Effector memory CD4-positive, alpha-beta T cell (primary cell): ENCODE data around the gene SLC22A4.

Source experiments
- DNase-seq, 3 donors: peaks; one replicate each; pipeline ENCODE4 v3.0.0-alpha.2; 2020
- H3K27ac ChIP-seq: 2 replicates; pipeline ENCODE4 v1.7.0; 2013; ENCODE audit warnings: mild to moderate bottlenecking, low read length, moderate library complexity; ENCODE audit not compliant: insufficient read depth, poor library complexity, severe bottlenecking
- H3K27me3 ChIP-seq: replicated peaks from 2 replicates; pipeline ENCODE4 v1.7.0; 2013; ENCODE audit warnings: mild to moderate bottlenecking, low read length; ENCODE audit not compliant: insufficient read depth, control insufficient read depth, poor library complexity, severe bottlenecking
- H3K36me3 ChIP-seq: 2 replicates; pipeline ENCODE4 v1.7.0; 2013; ENCODE audit warnings: mild to moderate bottlenecking, low read length, moderate library complexity; ENCODE audit not compliant: control insufficient read depth, insufficient read depth
- H3K4me1 ChIP-seq: 2 replicates; pipeline ENCODE4 v1.7.0; 2013; ENCODE audit warnings: low read length, mild to moderate bottlenecking; ENCODE audit not compliant: control insufficient read depth, insufficient read depth, poor library complexity, severe bottlenecking
- H3K4me3 ChIP-seq: 2 replicates; pipeline ENCODE4 v1.7.0; 2013; ENCODE audit warnings: low read length, low read depth, mild to moderate bottlenecking; ENCODE audit not compliant: insufficient read depth, poor library complexity, severe bottlenecking
- H3K9me3 ChIP-seq: 2 replicates; pipeline ENCODE4 v1.7.0; 2013; ENCODE audit warnings: mild to moderate bottlenecking, low read length, moderate library complexity; ENCODE audit not compliant: control insufficient read depth

Gene SLC22A4

DNA sequence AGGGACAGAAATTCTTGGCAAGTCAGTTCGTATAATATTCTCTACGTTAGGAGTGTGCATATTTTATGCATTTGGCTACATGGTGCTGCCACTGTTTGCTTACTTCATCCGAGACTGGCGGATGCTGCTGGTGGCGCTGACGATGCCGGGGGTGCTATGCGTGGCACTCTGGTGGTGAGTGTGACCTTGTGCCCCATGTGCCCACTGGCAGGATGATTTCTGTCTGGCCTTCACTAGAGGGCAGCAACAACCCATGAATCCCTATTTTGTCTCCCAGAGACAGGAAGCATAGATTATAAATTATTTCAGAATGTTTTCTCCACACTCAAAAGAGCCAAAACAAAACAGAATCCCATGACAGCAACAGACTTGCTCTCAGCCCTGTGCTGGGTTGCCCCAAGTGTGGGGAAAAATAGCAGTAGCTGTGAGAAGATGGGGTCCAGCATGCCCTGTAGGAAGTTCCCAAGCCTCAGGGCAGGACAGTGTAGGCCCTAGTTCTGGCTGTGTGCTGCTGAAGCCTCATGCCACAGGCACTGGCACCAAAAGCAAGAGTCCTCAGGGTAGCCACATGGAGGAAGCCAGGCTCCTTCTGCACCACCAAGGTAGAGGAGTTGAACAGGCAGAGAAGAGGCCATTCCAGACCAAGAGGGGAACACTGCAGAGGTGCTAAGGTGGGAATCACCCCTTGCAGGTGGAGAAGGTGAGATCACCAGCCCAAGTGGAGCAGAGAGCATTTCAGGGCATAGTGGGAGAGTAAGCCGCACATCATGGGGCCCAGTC lies 91.3 kb downstream of the SLC22A4 start:
- no peaks in the 10 kb centered on the region for H3K9me3 ChIP-seq
- no peak overlapping the region for H3K4me3 ChIP-seq
- H3K27me3 ChIP-seq: no peaks in the 10 kb centered on the region
- H3K4me1 ChIP-seq: peaks cover 8% of the 10 kb centered on the region
- peak; percentile 34 to 41 (median 40) for DNase-seq
- no peaks in the 10 kb centered on the region for H3K36me3 ChIP-seq
- no peak overlapping the region for H3K27ac ChIP-seq

DNA sequence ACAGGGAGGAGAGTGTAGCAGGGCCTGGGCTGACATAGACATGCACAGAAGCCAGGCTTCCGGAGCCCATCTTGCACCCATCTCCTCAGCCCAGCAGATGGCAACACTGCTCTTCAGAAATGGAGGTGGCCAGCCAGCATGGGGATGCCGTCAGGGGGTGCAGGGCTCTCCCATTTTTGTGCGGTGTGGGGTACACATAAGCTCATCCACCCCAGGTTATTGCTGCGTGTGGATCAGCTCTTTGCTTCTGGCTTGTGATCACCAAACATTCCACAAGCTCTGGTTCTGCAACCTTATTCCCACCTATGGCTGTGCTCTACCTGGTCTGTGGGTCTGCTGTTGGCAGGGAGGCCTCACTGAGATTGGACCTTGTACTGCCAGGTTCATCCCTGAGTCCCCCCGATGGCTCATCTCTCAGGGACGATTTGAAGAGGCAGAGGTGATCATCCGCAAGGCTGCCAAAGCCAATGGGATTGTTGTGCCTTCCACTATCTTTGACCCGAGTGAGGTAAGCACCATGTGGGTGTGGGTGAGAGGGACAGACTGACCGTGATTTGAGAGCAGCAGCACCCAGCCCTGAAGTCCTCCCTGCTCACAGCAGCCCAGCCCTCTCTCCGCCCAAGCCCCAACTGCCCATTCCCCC lies 92.6 kb downstream of the SLC22A4 start:
- Histone ChIP-seq H3K9me3 (no peaks in the 10 kb centered on the region), H3K27ac (no peak overlapping the region), H3K4me3 (no peak overlapping the region), H3K36me3 (no peaks in the 10 kb centered on the region), H3K27me3 (no peaks in the 10 kb centered on the region), H3K4me1 (peaks cover 8% of the 10 kb centered on the region)
- peak; percentile 57 to 62 (median 57) for DNase-seq

DNA sequence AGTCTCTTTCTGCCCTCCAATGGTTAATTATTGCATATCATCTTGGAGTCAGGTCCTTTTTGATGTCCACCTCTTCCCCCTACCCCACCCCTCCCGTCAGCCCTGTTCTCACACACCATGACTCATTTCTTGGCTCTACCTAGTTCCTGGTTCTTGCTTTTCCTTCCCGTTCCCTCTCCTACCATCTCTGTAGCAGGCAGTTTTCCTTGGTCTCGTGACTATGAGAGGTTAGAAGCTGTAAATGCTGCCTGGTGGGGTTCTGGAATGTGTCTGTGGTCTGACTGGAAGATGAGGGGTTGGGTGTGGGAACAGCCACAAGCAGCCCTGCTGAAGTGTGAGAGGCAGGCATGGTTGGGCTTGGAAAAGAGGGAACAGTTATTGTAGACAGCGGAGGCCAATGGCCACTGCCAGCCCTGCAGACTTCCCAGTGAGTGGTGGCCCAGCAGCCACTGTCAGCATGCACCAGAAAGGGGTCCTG lies 93.5 kb downstream of the SLC22A4 start:
- DNase-seq: no peak
- H3K36me3 ChIP-seq: no peaks in the 10 kb centered on the region
- H3K27me3 ChIP-seq: no peaks in the 10 kb centered on the region
- no peaks in the 10 kb centered on the region for H3K9me3 ChIP-seq
- H3K27ac ChIP-seq: no peak overlapping the region
- no peak overlapping the region for H3K4me3 ChIP-seq
- peaks cover 8% of the 10 kb centered on the region for H3K4me1 ChIP-seq

DNA sequence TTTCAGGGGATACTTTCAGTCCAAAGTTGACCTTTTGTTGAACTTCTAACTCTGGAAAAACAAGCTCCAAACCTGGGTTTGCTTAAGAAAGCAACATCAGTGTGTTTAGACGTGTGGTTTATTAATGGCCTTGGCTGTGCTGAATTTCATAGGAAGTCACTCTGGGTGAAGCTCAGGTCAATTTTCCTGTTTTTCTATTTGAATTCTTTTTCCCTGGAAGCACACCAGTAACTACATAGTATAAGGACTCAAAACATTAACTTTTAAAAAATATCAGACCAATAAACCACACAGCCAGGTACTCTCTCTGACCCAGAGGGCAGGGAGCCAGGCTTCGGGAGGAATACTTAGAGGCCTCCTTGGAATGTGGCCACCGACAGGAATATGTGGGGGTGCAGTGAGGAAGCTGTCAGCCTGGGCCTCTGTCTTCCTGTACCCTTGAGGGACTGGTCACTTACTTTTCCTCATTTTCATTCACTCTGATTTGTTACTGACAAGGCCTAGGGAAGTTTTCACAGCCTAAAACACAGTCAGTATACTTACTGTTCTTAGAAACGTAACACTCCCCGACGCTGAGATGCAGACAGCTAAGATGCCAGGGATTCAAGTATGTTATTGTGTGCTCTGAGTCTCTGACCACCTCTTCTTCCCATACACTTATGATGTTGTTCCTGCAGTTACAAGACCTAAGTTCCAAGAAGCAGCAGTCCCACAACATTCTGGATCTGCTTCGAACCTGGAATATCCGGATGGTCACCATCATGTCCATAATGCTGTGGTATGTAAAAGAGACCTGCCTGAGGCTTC lies 94.3 kb downstream of the SLC22A4 start:
- Histone ChIP-seq H3K27ac (no peak overlapping the region), H3K36me3 (no peaks in the 10 kb centered on the region), H3K4me1 (peaks cover 8% of the 10 kb centered on the region), H3K27me3 (no peaks in the 10 kb centered on the region), H3K9me3 (no peaks in the 10 kb centered on the region), H3K4me3 (no peak overlapping the region)
- DNase-seq: no peak

DNA sequence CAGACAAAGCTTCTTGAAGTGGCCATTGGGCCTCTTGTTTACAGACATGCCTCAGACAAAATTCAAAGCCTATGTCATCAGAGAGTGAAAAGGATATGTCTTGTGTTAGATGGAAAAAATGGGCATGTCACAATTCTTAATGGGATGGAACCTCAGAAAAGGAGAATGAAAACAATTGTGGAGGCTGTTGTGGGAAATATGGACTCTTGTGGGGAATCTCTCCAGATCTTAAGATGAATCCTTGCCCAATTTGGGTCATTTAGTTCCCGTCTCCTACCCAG lies 94.8 kb downstream of the SLC22A4 start:
- peaks cover 11% of the 10 kb centered on the region for H3K4me1 ChIP-seq
- DNase-seq: no peak
- no peak overlapping the region for H3K4me3 ChIP-seq
- no peaks in the 10 kb centered on the region for H3K9me3 ChIP-seq
- no peaks in the 10 kb centered on the region for H3K27me3 ChIP-seq
- H3K27ac ChIP-seq: no peak overlapping the region
- H3K36me3 ChIP-seq: no peaks in the 10 kb centered on the region

DNA sequence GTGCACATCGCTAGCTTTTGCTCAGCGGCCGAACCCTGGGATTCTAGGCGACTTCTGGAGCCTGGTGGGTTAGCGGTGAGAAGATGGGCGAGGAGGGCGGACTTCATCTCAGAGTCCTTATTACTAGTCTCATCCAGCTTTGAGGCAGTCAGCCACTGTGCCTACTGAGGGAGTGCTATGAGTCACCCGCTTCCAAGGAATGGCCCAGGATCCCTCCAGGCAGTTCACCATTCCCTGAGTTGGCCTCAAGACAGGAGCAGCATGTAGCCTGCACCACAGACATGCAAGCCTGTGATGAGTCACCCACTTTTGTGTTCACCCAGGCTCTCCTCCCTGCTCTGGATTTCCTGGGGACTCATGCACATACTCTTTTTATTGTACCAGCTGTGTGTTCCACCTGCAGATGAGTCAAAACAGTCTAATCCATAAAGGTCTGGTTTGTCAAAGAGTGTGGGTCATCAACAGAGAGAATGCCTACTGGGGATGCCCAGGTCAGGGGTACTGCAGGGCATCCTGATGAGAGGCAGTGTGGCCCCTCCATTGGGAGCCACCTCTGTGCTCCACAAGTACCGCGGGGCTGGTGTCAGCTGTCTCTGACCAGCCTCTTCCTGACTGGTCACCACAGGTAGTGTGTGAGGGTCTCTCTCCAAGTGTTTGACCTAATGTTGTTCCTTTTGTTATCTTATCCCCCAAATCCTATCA lies 95.5 kb downstream of the SLC22A4 start:
- no peak overlapping the region for H3K27ac ChIP-seq
- no peaks in the 10 kb centered on the region for H3K36me3 ChIP-seq

DNA sequence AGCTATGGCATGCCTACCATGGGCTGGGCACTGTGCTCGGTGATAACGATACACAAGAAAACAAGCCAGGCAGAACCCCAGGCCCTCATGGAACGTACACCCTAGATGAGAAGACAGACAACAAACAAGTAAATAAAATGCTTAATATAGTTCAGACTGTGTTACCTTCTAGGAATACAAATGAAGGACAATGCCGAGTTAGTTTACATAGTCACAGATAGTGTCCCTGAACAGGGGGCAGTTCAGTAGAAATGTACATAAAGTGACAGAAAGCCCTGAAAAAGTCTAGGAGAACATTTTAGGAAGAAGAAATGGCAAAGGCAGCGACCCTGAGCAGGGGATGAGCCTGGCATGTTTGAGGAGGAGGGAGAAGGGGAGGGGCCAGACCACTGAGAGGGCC lies 97.1 kb downstream of the SLC22A4 start:
- H3K27me3 ChIP-seq: no peaks in the 10 kb centered on the region
- peaks cover 18% of the 10 kb centered on the region for H3K4me1 ChIP-seq
- no peaks in the 10 kb centered on the region for H3K9me3 ChIP-seq
- H3K36me3 ChIP-seq: no peaks in the 10 kb centered on the region
- H3K4me3 ChIP-seq: no peak overlapping the region
- no peak overlapping the region for H3K27ac ChIP-seq
- no peak for DNase-seq

More for the DNA sequence above, 95.5 kb downstream of the SLC22A4 start:
- no peaks in the 10 kb centered on the region for H3K27me3 ChIP-seq
- peaks cover 11% of the 10 kb centered on the region for H3K4me1 ChIP-seq
- H3K9me3 ChIP-seq: no peaks in the 10 kb centered on the region
- H3K4me3 ChIP-seq: no peak overlapping the region
- no peak for DNase-seq

DNA sequence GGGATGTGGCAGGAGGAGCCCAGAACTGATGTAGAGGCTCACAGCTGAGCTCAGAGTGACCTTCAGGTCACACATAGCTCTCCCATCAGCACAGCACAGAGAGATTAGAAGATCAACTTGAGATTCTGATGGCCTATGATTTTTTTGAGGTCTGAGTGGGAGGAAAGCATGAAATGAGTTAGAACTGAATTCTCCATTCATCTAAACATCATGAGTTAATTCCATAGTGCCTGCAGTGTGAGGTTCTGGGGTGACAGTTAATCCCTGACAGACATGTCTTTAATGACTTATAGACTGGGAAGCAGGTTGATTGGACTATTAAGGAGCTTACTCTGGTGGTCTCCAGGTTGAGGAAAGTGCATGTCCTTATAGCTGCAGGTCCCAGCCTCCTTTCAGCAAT lies 97.7 kb downstream of the SLC22A4 start:
- H3K27me3 ChIP-seq: no peaks in the 10 kb centered on the region
- H3K27ac ChIP-seq: no peak overlapping the region
- no peak overlapping the region for H3K4me3 ChIP-seq
- no peaks in the 10 kb centered on the region for H3K9me3 ChIP-seq
- H3K4me1 ChIP-seq: peaks cover 18% of the 10 kb centered on the region
- no peaks in the 10 kb centered on the region for H3K36me3 ChIP-seq
- no peak for DNase-seq

DNA sequence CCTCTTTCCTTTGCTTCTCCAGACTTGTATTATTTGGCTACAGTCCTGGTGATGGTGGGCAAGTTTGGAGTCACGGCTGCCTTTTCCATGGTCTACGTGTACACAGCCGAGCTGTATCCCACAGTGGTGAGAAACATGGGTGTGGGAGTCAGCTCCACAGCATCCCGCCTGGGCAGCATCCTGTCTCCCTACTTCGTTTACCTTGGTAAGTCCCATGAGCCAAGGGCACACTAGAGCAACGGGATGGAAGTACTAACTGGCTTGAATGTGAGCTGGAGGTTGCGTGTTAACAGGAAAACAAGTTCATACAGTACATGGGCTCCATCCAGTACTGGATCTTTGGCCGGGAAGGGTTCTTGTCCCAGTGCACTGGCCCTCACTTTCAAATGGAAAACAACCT lies 98.2 kb downstream of the SLC22A4 start:
- no peaks in the 10 kb centered on the region for H3K27me3 ChIP-seq
- no peak overlapping the region for H3K27ac ChIP-seq
- no peak for DNase-seq
- no peaks in the 10 kb centered on the region for H3K9me3 ChIP-seq
- H3K4me3 ChIP-seq: no peak overlapping the region
- peaks cover 23% of the 10 kb centered on the region for H3K4me1 ChIP-seq
- H3K36me3 ChIP-seq: no peaks in the 10 kb centered on the region
